ENCODE data around the gene TUFM.
A peak's percentile ranks its signal among the peaks of the same experiment; 100 is the strongest.
"Not testable (repeated sequence)": the region's sequence is repeated elsewhere in the genome, so short reads cannot be mapped to it uniquely, and the experiment has no call there.

The TUFM gene

GRCh38 chr16:28846080-28846932, at the start of gene TUFM:
TUFM (minus strand) TSS chr16:28846348; CDS start chr16:28846269, 79 bp downstream.
- peak; percentile 97 to 98 for DNase-seq

GRCh38 chr16:28895609-28896008, 49.5 kb upstream of the TUFM start:
- DNase-seq = no peak

DNA sequence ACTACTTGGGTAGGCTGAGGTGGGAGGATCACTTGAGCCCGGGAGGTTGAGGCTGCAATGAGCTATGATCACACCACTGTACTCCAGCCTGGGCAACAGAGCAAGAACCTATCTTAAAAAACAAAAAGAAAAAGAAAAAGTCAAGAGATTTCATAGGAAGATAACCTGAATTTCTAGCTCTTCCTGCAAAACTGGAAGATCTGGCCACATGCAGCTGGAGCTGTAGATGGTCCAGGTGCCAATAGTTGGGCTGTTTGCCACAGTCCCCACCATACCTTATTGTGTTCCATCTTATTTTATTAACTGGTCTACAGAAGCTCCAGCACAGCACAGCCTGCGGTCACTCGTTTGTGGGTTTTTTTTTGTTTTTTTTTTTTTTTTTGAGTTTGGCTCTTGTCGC, 47.1 kb upstream of the TUFM start:
- DNase-seq = no peak

DNA sequence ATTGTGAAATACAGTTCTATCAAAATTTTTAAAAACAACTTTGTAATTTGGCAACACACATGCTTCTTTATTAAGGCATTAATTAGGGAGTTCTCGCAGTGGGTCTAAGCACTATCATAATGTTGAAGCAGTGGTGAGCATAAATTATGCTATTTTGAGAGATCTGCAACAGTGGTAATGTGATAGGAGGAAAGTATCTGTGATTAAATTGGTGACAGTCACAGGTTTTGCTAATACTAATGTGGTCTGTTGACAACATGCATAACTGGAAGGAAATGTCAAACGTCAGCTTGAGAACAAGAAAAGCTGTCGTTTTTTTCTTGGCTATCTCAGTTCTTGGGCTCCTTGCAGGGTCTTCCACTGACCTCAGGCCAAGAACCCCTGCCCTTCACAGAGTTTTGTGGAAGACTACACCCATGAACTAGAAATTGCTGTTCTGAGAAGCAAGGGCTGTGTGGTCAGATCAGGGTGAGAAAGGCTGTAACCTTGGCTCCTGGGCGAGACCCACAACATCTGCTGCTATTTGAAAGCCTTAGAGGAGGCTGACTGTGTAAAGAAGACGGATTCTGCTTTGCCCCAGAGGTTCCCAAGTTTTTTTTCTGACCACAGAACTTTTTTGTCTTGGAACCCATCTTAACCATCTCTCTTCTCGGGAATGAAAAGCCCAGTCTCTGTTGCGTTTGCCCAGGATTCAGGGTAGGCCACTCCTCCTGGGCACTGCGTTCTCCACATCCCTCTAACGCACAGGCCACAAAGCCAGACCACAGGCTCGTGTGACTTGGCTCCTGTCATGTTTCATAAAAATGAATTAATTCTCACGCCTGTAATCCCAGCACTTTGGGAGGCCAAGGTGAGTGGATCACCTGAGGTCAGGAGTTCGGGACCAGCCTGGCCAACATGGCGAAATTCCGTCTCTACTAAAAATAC, 46.1 kb upstream of the TUFM start:
- no peak for DNase-seq

DNA sequence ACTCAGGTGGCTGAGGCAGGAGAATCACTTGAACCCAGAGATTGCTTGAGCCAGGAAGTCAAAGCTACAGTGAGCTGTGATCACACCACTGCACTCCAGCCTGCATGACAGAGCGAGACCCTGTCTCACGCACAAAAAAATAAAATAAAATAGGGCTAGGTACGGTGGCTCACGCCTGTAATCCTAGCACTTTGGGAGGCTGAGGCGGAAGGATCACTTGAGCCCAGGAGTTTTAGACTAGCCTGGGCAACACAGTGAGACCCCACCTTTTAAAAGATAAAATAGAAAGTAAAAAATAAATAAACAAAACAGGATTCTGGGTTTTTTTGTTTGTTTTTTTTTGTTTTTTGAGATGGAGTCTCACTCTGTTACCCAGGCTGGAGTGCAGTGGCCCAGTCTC, 44.2 kb upstream of the TUFM start:
- not testable (repeated sequence) for DNase-seq

GRCh38 chr16:28886945-28887344, 40.8 kb upstream of the TUFM start:
- no peak for DNase-seq

DNA sequence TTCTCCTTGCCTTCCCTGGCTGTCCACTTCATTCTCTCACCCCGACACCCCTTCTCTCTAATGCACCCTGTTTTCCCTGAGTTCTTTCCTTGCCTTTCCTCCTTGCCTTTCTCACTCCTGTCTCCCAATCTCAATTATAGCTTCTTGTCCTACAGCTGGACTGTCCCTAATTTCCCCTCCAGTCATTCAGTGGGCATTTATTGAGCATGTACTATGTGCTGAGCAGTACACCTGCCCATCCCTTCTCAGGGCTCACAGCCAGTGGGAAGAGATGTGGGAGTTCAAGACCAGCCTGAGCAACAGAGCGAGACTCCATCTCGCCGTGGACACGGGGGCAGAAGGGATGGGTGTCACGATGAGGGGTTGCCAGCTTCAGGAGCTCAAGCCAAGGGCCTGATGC, 37.9 kb upstream of the TUFM start:
- DNase-seq = no peak

GRCh38 chr16:28883221-28883996, 37.3 kb upstream of the TUFM start:
- DNase-seq = no peak

- DNase-seq = no peak
Observed at GRCh38 chr16:28882551-28883160, 36.5 kb upstream of the TUFM start.

DNA sequence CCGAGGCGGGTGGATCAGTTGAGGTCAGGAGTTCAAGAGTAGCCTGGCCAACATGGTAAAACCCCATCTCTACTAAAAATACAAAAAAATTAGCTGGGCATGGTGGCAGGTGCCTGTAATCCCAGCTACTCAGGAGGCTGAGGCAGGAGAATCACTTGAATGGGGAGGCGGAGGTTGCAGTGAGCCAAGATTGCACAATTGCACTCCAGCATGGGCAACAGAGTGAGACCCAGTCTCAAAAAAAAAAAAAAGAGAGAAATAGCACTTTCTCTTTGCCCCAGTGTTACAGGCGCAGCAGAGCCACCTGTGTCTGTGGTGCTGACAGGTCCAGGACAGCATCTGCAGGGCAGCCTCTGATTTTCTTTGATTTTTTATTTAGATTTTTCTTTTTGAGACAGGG, 35.4 kb upstream of the TUFM start:
- not testable (repeated sequence) for DNase-seq

DNA sequence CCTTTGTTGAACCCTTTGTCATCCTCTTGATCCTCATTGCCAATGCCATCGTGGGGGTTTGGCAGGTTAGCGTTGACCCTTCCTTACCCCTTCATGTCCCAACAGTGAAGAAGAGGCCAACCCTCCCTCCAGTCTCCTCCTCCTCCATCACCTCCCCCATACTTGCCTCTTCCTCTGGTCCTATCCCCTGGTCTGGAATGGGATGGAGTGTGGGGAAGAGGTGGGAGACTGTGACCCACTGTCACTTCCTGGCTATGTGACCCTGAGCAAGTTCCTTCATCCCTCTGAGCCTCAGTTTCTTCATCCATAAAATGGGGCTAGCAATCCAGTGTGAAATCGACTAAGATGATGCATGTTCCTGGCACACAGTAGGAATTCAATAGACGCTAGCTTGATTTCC, 34.8 kb upstream of the TUFM start:
- DNase-seq = no peak

GRCh38 chr16:28880589-28880915, 34.4 kb upstream of the TUFM start:
- DNase-seq = no peak

GRCh38 chr16:28879841-28880588, 33.9 kb upstream of the TUFM start:
- DNase-seq = peak; percentile 93 to 94

GRCh38 chr16:28879261-28879840, 33.2 kb upstream of the TUFM start:
- peak; percentile 8 to 21 for DNase-seq

- DNase-seq = no peak
Observed at GRCh38 chr16:28878083-28878926, 32.2 kb upstream of the TUFM start, which contains the start of gene ATP2A1. ATP2A1 (plus strand) TSS chr16:28878488; CDS start chr16:28878672, 184 bp downstream.

DNA sequence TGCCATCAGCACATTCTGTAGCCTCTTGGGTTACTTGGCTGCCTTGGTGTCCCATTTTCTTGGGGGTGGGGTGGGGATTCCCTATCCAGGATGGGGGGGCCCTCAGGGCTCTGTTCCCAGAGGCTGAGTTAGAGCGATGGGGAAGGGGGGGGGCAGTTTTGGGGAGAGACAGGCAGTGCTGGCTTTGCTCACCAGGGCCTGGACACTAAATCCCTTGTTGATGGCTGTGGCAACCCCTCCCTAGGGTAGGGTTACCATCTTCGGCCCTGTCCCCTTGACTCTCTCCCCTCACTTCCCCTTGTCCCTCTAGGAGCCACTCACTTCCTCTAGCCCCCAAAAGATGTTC, 31.5 kb upstream of the TUFM start:
- DNase-seq = no peak

GRCh38 chr16:28876973-28877654, 31.0 kb upstream of the TUFM start:
- DNase-seq = no peak

DNA sequence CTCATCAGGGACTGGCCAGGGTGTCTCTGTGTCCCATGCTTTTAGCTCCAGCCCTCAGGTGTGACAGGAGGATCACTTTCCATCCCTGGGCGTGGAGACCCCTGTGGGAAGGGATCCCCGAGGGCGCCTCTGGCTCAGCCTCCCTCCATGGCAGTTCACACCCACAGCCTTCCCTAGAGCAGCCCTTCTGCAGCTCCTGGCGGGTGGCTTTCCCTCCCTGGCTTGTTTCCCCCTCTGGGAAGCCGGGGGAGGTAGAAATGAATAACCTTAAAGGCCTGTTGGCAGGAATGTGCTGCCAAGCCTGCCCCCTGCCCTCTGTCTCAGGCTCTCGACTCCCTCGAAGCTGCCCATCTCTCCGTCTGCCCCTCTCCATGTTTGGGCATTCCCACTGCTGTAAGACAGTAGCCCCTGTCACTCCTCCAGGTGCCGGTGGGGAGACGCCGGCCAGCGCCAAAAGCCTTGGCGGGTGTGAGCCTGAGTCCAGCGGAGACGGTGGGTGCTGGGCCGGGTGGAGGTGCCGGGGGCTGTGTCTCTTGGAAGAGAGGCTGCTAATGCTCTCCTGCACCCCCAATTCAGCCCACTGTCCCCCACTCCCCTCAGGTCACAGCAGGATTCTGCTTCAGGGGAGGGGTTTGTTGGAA, 30.0 kb upstream of the TUFM start:
- no peak for DNase-seq
